Testis (tissue), 2 donors: ENCODE measurements around the gene FAM81A.

Experiments
- CTCF ChIP-seq, 3 experiments: fragments of 450-650 bp in 2 of 3; fragments of 200-600 bp in 1 of 3; sonication (generic) in 1 of 3; IDR thresholded peaks; one replicate each; pipeline ENCODE4 v1.5.1; 2016 to 2019; ENCODE audit warnings: antibody characterized with exemption in 3 of 3, mild to moderate bottlenecking in 2 of 3, moderate library complexity in 1 of 3
- POLR2A ChIP-seq: fragments of 450-650 bp; IDR thresholded peaks from one replicate; pipeline ENCODE4 v1.6.1; 2017; ENCODE audit warnings: antibody characterized with exemption, mild to moderate bottlenecking, moderate library complexity

GRCh38 chr15:59501597-59501996 lies 63.6 kb downstream of the FAM81A start:
- TF ChIP-seq CTCF (IDR thresholded peaks at IDR 0.05) (peak in 2 of 3 experiments; percentile 18 to 37), POLR2A (no peak)
